GM12878 (cell line): ENCODE results near the gene UBE3C.

Experiments
- BRCA1 ChIP-seq: IDR thresholded peaks from 2 replicates; pipeline ENCODE4 v1.6.1; 2011; ENCODE audit warnings: low read depth, low read length, improper control_type of control experiment
- CEBPB ChIP-seq, 2 experiments: fragments of 150-350 bp in 1 of 2; IDR thresholded peaks; 2 replicates each; pipeline ENCODE4 v1.6.1; 2012 to 2014; ENCODE audit warnings: low read depth in 2 of 2, low read length in 2 of 2, borderline replicate concordance in 1 of 2, inconsistent platforms in 1 of 2
- FOS ChIP-seq: IDR thresholded peaks from 3 replicates; pipeline ENCODE4 v1.6.1; 2011; ENCODE audit warnings: borderline replicate concordance; ENCODE audit not compliant: insufficient read length; ENCODE audit errors: extremely low read depth
- JUNB ChIP-seq: IDR thresholded peaks from 2 replicates; pipeline ENCODE4 v1.6.1; 2016; ENCODE audit warnings: antibody characterized with exemption, mild to moderate bottlenecking
- JUND ChIP-seq: IDR thresholded peaks from 2 replicates; pipeline ENCODE4 v1.6.1; 2012; ENCODE audit warnings: low read depth, mild to moderate bottlenecking, low read length, improper control_type of control experiment, moderate library complexity
- REST ChIP-seq: IDR thresholded peaks from 2 replicates; pipeline ENCODE4 v1.6.1; 2012; ENCODE audit warnings: mild to moderate bottlenecking, low read depth, low read length
- TARDBP ChIP-seq: IDR thresholded peaks from 2 replicates; pipeline ENCODE4 v1.6.1; 2016; ENCODE audit warnings: borderline replicate concordance

- no peak for TF ChIP-seq CEBPB (IDR thresholded peaks at IDR 0.05; ENCODE audit: borderline replicate concordance in 1 of 2, low read depth in 2 of 2, low read length in 2 of 2)
- no peak for TF ChIP-seq BRCA1
- TF ChIP-seq REST = no peak
- TF ChIP-seq TARDBP = no peak
- no peak for TF ChIP-seq JUNB
- no peak for TF ChIP-seq JUND
- TF ChIP-seq FOS = no peak
These were observed 85.9 kb downstream of the UBE3C start for GRCh38 chr7:157224627-157225026.
